HG02610 (cell line): ENCODE measurements around the gene CFAP74.

ENCODE experiments used
- ATAC-seq: cut with Tn5 transposase; IDR thresholded peaks from one replicate; pipeline ENCODE4 v1.9.1; 2021; ENCODE audit warnings: mild to moderate bottlenecking, moderate library complexity; ENCODE audit not compliant: unreplicated experiment

Gene CFAP74

GRCh38 chr1:1880617-1881312 lies 122.8 kb downstream of the CFAP74 start:
- ATAC-seq = no peak

DNA sequence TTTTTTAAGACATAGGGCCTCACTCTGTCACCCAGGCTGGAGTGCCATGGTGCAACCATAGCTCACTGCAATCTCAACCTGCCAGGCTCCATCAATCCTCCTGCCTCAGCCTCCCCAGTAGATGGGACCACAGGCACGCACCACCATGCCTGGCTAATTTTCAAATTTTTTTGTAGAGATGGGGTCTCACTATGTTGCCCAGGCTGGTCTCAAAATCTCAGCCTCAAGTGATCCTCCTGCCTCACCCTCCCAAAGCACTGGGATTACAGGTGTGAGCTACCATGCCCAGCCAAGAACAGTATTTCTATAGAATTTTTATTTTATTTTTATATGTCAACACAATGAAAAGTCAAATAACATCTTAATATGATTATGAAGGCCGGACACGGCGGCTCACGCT lies 123.6 kb downstream of the CFAP74 start:
- ATAC-seq = no peak

GRCh38 chr1:1877865-1878436 lies 125.6 kb downstream of the CFAP74 start:
- no peak for ATAC-seq

DNA sequence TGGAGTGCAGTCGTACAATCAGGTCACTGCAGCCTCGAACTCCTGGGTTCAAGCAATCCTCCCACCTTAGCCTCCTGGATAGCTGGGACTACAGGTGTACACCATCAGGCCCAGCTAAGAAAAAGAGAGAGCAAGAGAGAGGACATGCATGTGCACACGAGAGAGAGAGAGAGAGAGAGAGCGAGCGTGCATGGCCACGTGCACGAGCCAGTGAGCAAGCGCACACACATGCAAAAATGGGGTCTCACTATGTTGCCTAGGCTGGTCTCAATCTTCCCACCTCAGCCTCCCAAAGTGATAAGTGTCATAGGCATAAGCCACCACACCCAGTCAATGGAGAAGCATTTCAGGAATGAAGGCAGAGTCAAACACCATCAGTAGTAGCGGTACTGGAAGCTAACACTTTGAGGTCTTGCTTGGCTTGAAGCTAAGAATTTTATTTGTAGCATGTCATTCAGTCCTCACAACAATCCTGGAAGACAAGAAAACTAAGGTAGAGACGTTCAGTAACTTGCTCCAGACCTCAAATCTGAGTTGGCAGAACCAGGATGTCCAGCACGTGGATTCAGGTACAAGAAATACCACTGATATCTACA lies 127.2 kb downstream of the CFAP74 start:
- no peak for ATAC-seq

DNA sequence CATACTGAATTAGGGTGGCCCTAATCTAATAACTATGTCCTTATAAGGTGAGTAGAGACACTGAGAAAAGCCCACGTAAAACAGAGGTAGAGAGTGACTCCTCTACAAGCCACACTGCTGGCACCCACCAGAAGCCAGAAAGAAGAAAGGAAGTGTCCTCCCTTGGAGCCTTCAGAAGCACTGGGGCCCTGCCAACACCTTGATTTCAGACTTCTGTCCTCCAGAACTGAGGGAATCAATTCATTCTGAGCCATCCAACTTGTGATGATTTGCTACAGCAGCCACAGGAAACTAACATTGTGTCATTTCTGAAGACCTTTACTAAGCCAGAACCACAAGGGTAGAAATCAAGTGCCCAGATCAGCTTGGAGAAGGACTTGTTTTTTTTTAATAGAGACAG lies 127.7 kb downstream of the CFAP74 start:
- no peak for ATAC-seq

- ATAC-seq = no peak
Measured at GRCh38 chr1:1874901-1875300, 128.7 kb downstream of the CFAP74 start.

DNA sequence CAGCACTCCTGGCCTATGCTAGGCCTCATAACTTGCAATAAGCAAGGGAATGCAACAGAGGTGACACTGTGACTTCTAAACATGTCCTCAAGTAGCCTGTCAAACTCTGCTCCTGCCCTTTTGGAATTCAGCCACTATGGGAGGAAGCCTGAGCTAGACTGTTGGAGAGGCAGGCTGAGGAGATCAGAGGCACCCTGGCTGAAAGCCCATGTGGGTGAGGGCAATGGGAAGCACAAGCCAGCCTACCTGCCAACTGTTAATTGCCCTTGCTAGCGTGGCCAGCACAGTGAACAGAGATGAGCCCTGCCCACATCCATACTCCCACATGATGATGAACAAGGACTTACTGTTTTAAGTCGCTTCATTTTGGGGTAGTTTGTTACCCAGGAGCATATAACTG lies 130.4 kb downstream of the CFAP74 start:
- no peak for ATAC-seq

DNA sequence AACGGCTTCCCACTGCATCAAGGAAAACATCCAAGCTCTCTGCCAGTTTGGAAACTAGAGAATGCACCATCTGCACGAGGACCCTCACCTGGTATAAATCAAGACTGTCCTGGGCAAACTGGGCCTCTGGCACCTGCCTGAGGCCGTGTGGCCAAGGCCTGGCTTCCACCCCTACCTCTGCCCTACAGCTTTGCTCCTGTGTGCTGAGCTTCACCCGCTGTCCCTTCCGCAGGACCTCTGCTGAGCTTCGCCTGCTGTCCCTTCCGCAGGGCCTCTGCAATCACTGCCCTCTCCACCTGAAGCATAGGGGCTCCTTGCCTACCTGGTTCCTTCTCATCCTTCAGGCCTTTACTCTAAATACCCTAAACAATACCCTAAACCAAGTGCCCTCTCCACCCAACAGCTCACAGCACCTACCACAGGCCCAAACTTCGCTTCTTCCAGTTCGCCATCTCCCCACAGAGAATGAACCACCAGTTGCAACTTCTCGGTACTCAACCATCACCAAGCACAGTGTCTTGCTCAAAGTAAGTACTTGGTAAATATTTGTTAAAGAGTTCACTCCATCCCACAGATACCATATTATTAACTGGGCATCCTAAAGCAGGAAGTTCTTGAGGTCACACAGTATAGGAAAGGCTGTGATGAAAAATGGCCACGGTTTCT lies 131.1 kb downstream of the CFAP74 start:
- ATAC-seq = no peak
